SK-N-SH (cell line): ENCODE data around the gene ADK.

Experiments
- CHD2 ChIP-seq: fragments of 150-350 bp; IDR thresholded peaks from 2 replicates; pipeline ENCODE4 v1.6.1; 2018; ENCODE audit warnings: low read length; ENCODE audit not compliant: partially characterized antibody
- EP300 ChIP-seq, 2 experiments: IDR thresholded peaks; 2 replicates each; pipeline versions ENCODE4 v1.4.0 to v1.6.1; 2012; ENCODE audit warnings: borderline replicate concordance in 1 of 2, low read depth in 1 of 2, low read length in 1 of 2
- POLR2AphosphoS5 ChIP-seq: IDR thresholded peaks from 2 replicates; pipeline ENCODE4 v1.6.1; 2012; ENCODE audit warnings: low read depth, low read length
- RAD21 ChIP-seq: IDR thresholded peaks from 2 replicates; pipeline ENCODE4 v1.6.1; 2012; ENCODE audit warnings: mild to moderate bottlenecking, low read length
- RCOR1 ChIP-seq: fragments of 150-350 bp; IDR thresholded peaks from 2 replicates; pipeline ENCODE4 v1.6.1; 2017; ENCODE audit warnings: antibody characterized with exemption, low read length
- TF ChIP-seq, protein P1 (sequence below): fragments of 150-350 bp; IDR thresholded peaks from 2 replicates; pipeline ENCODE4 v1.6.1; 2017; ENCODE audit warnings: antibody characterized with exemption, low read length, low read depth, borderline replicate concordance
- TF ChIP-seq, protein P2 (sequence below): fragments of 200-600 bp; sonication (generic); IDR thresholded peaks from 2 replicates; pipeline ENCODE4 v1.6.1; 2017; ENCODE audit warnings: antibody characterized with exemption, mild to moderate bottlenecking, moderate library complexity

DNA sequence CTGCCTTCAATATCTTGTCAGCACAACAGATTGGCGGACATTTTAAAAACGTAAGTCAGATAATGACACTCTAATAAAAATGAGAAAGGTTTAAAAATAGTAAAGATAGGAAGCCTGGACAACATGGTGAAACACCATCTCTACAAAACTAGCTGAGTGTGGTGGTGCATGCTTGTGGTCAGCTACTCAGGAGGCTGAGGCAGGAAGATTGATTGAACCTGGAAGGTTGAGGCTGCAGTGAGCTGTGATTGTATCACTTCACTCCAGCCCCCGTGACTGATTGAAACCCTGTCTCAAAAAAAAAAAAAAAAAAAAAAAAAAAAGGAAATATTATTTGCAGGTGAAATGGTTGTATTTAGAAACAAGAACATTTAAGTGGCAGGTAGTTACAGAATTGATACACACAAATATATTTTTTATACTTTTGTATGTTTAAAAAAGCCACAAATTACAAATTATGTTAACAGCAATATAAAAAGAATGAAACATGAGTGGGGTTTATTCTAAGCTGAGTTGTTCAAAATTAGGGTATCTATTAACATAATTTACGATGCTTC, 141.9 kb downstream of the ADK start:
- TF ChIP-seq RAD21 (no peak), POLR2AphosphoS5 (no peak), RCOR1 (no peak), EP300 (IDR thresholded peaks at IDR 0.05; ENCODE audit: borderline replicate concordance in 1 of 2, low read depth in 1 of 2, low read length in 1 of 2) (peak in 1 of 2 experiments; percentile 46; a peak in 1 of 4 replicates), CHD2 (no peak)
- TF ChIP-seq, protein P1, sequence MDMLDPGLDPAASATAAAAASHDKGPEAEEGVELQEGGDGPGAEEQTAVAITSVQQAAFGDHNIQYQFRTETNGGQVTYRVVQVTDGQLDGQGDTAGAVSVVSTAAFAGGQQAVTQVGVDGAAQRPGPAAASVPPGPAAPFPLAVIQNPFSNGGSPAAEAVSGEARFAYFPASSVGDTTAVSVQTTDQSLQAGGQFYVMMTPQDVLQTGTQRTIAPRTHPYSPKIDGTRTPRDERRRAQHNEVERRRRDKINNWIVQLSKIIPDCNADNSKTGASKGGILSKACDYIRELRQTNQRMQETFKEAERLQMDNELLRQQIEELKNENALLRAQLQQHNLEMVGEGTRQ = no peak
- TF ChIP-seq, protein P2, sequence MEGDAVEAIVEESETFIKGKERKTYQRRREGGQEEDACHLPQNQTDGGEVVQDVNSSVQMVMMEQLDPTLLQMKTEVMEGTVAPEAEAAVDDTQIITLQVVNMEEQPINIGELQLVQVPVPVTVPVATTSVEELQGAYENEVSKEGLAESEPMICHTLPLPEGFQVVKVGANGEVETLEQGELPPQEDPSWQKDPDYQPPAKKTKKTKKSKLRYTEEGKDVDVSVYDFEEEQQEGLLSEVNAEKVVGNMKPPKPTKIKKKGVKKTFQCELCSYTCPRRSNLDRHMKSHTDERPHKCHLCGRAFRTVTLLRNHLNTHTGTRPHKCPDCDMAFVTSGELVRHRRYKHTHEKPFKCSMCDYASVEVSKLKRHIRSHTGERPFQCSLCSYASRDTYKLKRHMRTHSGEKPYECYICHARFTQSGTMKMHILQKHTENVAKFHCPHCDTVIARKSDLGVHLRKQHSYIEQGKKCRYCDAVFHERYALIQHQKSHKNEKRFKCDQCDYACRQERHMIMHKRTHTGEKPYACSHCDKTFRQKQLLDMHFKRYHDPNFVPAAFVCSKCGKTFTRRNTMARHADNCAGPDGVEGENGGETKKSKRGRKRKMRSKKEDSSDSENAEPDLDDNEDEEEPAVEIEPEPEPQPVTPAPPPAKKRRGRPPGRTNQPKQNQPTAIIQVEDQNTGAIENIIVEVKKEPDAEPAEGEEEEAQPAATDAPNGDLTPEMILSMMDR = no peak
